ENCODE measurements around the gene MOCS1. TPM values are rescaled to one million over a fixed set of nuclear protein-coding genes. Genes with fewer than 3 reads are reported as not detected.

MOCS1 gene
- polyA plus RNA-seq, 3 donors: 0.05 to 0.26 (median 0.12) TPM

GRCh38 chr6:39925191-39925930, 8.9 kb downstream of the MOCS1 start:
- intact Hi-C loops (cut with micrococcal nuclease): no loop called here
- H2AFZ ChIP-seq (ENCODE audit: insufficient read depth, low read depth, low read length, poor library complexity, severe bottlenecking): no peak overlapping the region
- H3K36me3 ChIP-seq (replicated peaks in 1 of 2; ENCODE audit: control insufficient read depth in 1 of 2, insufficient read depth in 2 of 2, low read length in 2 of 2): no peaks in the 10 kb centered on the region
- no peak overlapping the region for H3K27ac Mint-ChIP-seq
- no peak for TF ChIP-seq CTCF (IDR thresholded peaks at IDR 0.05)
- WGBS (ENCODE audit: insufficient coverage): 96% methylated on average over 5 of the region's 22 CpGs
- no peaks in the 10 kb centered on the region for H4K20me1 ChIP-seq (ENCODE audit: insufficient read depth, low read length)
- no peaks in the 10 kb centered on the region for H3K4me1 Mint-ChIP-seq
- H3K4me2 ChIP-seq (replicated peaks; ENCODE audit: extremely low read depth, low read length, poor library complexity, severe bottlenecking): no peak overlapping the region
- H3K27me3 Mint-ChIP-seq (ENCODE audit: low read depth in 3 of 3): peaks cover 2 to 3% (median 2%) of the 10 kb centered on the region in 3 donors
- H3K79me2 ChIP-seq (ENCODE audit: insufficient read depth, low read length): no peaks in the 10 kb centered on the region
- H3K4me3 Mint-ChIP-seq: no peak overlapping the region
- H3K9ac ChIP-seq (ENCODE audit: insufficient read depth, low read length, poor library complexity, severe bottlenecking): no peak overlapping the region
- H3K27ac ChIP-seq (ENCODE audit: low read depth in 1 of 2, low read length in 2 of 2): no peak overlapping the region
- H3K4me3 ChIP-seq (replicated peaks in 1 of 3; ENCODE audit: low read depth in 2 of 3, low read length in 3 of 3): no peak overlapping the region
- H3K9me3 ChIP-seq (replicated peaks in 1 of 2; ENCODE audit: control insufficient read depth in 1 of 2, insufficient read depth in 1 of 2, low read length in 2 of 2): no peaks in the 10 kb centered on the region
- DNase-seq: no peak
- peaks cover 0 to 3% (median 2%) of the 10 kb centered on the region in 7 donors for H3K9me3 Mint-ChIP-seq
- no peaks in the 10 kb centered on the region for H3K4me1 ChIP-seq (ENCODE audit: control insufficient read depth in 1 of 2, insufficient read depth in 2 of 2, low read length in 2 of 2)
- no peaks in the 10 kb centered on the region for H3K27me3 ChIP-seq (ENCODE audit: control insufficient read depth in 2 of 2, insufficient read depth in 2 of 2, low read length in 2 of 2)
- no peaks in the 10 kb centered on the region for H3K36me3 Mint-ChIP-seq

- Histone ChIP-seq H3K4me1 (ENCODE audit: control insufficient read depth in 1 of 2, insufficient read depth in 2 of 2, low read length in 2 of 2) (no peaks in the 10 kb centered on the region), H3K79me2 (ENCODE audit: insufficient read depth, low read length) (no peaks in the 10 kb centered on the region), H3K9me3 (replicated peaks in 1 of 2; ENCODE audit: control insufficient read depth in 1 of 2, insufficient read depth in 1 of 2, low read length in 2 of 2) (no peaks in the 10 kb centered on the region), H3K27ac (ENCODE audit: low read depth in 1 of 2, low read length in 2 of 2) (no peak overlapping the region), H3K36me3 (replicated peaks in 1 of 2; ENCODE audit: control insufficient read depth in 1 of 2, insufficient read depth in 2 of 2, low read length in 2 of 2) (no peaks in the 10 kb centered on the region), H3K4me3 (replicated peaks in 1 of 3; ENCODE audit: low read depth in 2 of 3, low read length in 3 of 3) (no peak overlapping the region), H3K4me2 (replicated peaks; ENCODE audit: extremely low read depth, low read length, poor library complexity, severe bottlenecking) (no peak overlapping the region), H3K27me3 (ENCODE audit: control insufficient read depth in 2 of 2, insufficient read depth in 2 of 2, low read length in 2 of 2) (no peaks in the 10 kb centered on the region), H2AFZ (ENCODE audit: insufficient read depth, low read depth, low read length, poor library complexity, severe bottlenecking) (no peak overlapping the region), H4K20me1 (ENCODE audit: insufficient read depth, low read length) (no peaks in the 10 kb centered on the region), H3K9ac (ENCODE audit: insufficient read depth, low read length, poor library complexity, severe bottlenecking) (no peak overlapping the region)
- DNase-seq: no peak
- Mint-ChIP-seq H3K27me3 (ENCODE audit: low read depth in 3 of 3) (peaks cover 0 to 3% (median 2%) of the 10 kb centered on the region in 3 donors), H3K9me3 (peaks cover 0 to 3% (median 2%) of the 10 kb centered on the region in 7 donors), H3K4me3 (no peak overlapping the region), H3K4me1 (no peaks in the 10 kb centered on the region), H3K36me3 (no peaks in the 10 kb centered on the region), H3K27ac (no peak overlapping the region)
- intact Hi-C loops (cut with micrococcal nuclease): no loop called here
- 92% methylated on average over 4 of the region's 6 CpGs for WGBS (ENCODE audit: insufficient coverage)
- TF ChIP-seq CTCF (IDR thresholded peaks at IDR 0.05): no peak
Measured at GRCh38 chr6:39924283-39924682, 10.0 kb downstream of the MOCS1 start.
